GM21825 (cell line): ENCODE data around the gene PCYT1A.
"Not testable (repeated sequence)": the region's sequence is repeated elsewhere in the genome, so short reads cannot be mapped to it uniquely, and the experiment has no call there.

Experiments used
- ATAC-seq: cut with Tn5 transposase; IDR thresholded peaks from one replicate; pipeline ENCODE4 v1.9.1; 2021; ENCODE audit warnings: mild to moderate bottlenecking, moderate library complexity; ENCODE audit not compliant: unreplicated experiment

Gene PCYT1A

DNA sequence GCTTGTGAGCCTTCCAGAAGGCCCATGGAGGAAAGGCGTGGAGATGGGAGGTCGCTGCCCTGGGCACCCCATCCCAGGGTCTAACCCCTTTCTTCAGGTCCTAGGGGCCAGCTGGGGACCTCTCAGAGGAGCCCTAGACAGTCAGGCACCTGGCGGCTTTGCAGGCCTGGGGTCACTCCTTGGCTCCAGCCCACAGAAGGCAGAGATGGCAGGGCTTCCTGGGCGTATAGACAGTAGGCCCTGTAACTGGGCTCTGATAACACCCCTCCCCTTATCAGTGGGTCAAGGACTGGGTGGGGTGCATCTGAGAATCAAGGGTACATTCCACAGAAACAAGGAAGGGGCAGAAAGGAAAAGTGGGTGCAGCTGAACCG is 93.0 kb downstream of the PCYT1A start:
- ATAC-seq = no peak

- ATAC-seq = no peak
These were observed 93.6 kb downstream of the PCYT1A start for GRCh38 chr3:196193736-196194541.

- ATAC-seq = no peak
These were observed 94.3 kb downstream of the PCYT1A start for GRCh38 chr3:196193133-196193735.

DNA sequence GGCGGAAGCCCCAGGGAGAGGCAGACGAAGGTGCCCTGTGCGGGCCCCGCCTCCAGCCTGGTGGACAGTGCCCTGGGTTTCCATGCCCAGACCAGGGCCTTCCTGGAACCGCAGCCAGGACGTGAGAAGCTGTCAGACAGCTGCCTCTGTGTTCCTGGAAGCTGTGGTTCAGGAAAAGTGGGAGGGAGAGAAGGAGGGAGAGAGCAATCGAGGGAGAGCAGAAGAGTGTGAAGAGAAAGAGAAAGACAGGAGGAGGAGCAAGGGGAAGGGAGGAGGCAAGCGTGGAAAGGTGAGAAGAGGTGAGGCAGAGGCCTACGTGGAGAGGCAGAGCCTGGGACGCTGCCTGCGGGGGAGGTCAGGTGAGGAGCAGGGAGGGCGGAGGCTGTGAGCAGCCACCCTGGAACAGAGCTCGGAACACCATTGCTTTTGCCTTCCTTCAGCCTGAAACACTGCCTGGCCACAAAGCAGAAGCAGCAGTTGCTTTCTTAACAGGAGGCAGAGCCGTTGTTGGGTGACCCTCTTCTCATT is 94.9 kb downstream of the PCYT1A start:
- peak; percentile 25 for ATAC-seq

DNA sequence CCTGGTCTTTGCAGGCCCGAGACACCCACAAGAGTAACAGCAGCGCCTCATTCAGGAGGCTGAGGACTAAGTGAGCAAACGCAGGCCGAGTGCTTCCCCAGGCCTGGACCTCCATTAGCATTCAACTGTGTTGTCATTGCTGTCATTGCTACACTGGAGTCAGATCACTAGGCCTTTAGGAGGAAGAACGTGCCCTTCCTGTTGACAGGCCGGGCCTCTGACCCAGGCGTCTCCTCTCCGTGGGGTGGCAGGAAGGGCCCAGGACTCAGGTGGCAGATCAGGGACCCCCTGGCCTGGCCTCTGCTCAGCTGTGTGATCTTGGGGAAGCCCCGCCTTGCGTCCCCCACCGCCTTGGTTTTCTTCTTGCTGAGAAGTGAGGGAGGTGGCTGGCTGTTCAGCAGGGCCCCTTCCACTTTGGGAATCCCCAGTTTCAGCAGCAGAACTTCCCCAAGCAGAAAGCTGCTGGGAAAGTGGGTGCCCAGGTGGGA is 95.4 kb downstream of the PCYT1A start:
- peak; percentile 48 for ATAC-seq

- ATAC-seq = no peak
These were observed 97.8 kb downstream of the PCYT1A start for GRCh38 chr3:196189566-196190347.

DNA sequence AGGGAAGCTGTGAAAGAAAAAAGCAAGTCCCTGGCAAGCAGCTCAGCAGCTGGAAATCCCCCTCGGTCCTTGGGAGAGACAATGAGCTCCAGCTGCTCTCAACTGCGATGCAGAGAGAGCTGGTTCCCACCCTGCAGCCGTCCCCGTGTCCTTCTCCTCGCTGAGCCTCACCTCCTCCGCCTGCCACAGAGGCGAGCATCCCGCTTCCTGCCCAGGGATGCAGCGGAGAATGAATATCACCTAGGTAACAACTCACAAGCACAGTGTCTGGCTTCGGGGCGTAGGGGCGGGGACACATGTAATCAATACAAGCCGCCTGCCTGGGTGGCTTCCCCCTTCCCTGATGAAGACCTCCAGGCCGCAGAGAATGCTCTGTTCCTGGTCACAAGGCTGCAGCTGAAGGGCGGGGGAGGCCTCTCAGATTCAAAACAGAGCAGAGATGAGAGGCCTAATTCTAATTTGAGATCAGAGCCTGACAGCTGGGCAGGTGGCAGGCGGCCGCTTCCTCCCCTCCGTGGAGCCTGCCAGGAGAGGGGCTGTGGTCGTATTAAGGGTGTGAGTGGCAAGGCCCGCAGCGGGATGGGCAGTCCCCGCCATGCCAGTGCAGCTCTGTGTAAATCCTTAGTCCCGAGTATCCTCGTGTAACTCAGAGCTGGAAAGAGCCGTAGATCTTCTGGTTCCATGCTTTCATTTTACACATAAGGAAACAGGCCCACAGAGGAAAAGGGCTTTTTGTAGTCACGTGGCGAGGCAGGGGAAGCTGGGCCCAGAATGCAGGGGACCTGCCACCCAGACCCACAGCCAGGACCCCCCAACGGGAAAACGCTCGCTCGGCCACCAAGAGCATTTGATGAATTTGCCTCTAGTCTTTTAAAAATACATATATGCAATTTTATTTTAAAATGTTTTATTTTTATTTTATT is 100.6 kb downstream of the PCYT1A start:
- ATAC-seq = peak; percentile 43

DNA sequence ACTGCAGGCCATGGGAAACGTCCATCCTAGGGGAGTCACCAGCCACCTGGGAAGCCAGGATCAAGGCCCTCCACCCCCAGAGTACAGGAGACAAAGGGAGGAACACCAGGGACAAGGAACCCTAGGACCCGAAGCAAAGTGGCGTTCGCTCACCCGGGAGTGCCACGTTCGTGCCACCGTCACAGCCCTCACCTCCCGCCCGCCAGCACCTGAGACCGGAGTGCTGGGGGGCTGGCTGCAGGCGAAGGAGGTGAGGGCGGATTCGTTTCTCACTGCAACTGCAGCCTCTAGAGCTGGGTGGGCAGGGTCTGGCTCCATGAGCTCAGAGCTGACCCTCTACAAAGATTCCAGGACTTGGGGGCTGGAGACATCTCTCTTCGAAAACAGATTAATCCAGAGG is 102.6 kb downstream of the PCYT1A start:
- ATAC-seq = no peak

DNA sequence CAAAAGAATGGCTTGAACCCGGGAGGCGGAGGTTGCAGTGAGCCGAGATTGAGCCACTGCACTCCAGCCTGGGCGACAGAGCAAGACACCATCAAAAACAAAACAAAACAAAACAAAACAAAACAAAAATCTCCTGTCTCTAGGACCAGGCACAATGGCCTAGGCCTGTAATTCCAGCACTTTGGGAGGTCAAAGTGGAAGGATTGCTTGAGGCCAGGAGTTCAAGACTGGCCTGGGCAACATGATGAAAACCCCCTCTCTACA is 103.4 kb downstream of the PCYT1A start:
- ATAC-seq = not testable (repeated sequence)

DNA sequence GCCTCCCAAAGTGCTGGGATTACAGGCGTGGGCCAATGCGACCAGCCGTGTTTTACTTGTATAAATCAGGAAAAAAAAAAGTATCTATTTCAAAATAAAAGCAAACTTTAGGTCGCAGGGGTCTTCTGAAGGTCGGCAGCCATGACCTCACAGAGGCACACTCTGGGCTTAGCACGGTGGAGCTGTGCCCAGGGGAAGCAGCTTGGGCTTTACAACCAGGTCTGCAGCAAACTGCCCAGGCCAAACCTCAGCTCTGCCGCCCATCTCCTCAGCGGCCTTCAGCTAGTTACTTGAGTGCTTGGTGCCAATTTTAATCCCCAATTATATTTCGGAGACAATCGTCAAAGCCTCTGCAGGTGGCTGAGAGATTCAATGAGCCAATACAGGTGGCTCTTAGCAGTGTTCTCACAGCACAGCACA is 106.4 kb downstream of the PCYT1A start:
- no peak for ATAC-seq

DNA sequence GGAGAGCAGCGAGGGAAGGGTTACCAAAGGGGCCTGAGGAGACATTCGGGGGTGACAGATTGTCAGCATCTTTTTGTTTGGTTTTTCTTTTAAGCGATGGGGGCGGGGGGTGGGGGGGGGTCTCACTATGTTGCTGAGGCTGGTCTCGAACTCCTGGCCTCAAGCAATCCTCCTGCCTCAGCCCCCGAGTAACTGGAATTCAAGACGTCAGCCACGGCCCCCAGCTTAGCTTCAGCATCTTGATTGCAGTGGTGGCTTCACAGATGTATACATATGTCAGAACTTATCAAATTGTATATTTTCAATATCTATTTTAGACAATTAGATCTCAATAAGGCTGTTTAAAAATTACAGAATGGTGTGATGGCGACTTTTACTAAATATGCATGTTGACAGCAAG is 107.2 kb downstream of the PCYT1A start:
- ATAC-seq = no peak
